Loucy (cell line): ENCODE data around the gene TICAM1.
"Not testable (repeated sequence)": the region's sequence is repeated elsewhere in the genome, so short reads cannot be mapped to it uniquely, and the experiment has no call there.

Experiments
- H2AFZ ChIP-seq: fragments of 200-600 bp; sonication (generic); 2 replicates; pipeline ENCODE4 v1.6.0; 2016; ENCODE audit warnings: antibody characterized with exemption, mild to moderate bottlenecking, low read length, moderate library complexity
- H3F3A ChIP-seq: fragments of 200-600 bp; 2 replicates; pipeline ENCODE4 v1.6.0; 2016; ENCODE audit warnings: antibody characterized with exemption, low read depth, mild to moderate bottlenecking
- H3K27me3 ChIP-seq: fragments of 200-600 bp; sonication (generic); 2 replicates; pipeline ENCODE4 v1.6.1; 2014; ENCODE audit warnings: low read length, mild to moderate bottlenecking; ENCODE audit not compliant: insufficient read depth, poor library complexity, severe bottlenecking
- H3K36me3 ChIP-seq: fragments of 200-600 bp; sonication (generic); 2 replicates; pipeline ENCODE4 v1.6.1; 2016; ENCODE audit warnings: low read length; ENCODE audit not compliant: insufficient read depth
- H3K4me1 ChIP-seq: fragments of 200-600 bp; sonication (generic); 2 replicates; pipeline ENCODE4 v1.5.1; 2014; ENCODE audit warnings: low read length, mild to moderate bottlenecking; ENCODE audit not compliant: insufficient read depth, poor library complexity, severe bottlenecking
- H3K4me2 ChIP-seq: fragments of 200-600 bp; sonication (generic); 2 replicates; pipeline ENCODE4 v1.6.0; 2014; ENCODE audit warnings: antibody characterized with exemption, low read length, low read depth, mild to moderate bottlenecking; ENCODE audit not compliant: poor library complexity, severe bottlenecking
- H3K4me3 ChIP-seq: fragments of 200-600 bp; sonication (generic); 2 replicates; pipeline ENCODE4 v1.5.1; 2014; ENCODE audit warnings: low read length, mild to moderate bottlenecking, mixed read lengths; ENCODE audit not compliant: poor library complexity, severe bottlenecking
- H3K79me2 ChIP-seq: fragments of 200-600 bp; sonication (generic); 2 replicates; pipeline ENCODE4 v1.6.1; 2014; ENCODE audit warnings: low read length; ENCODE audit not compliant: insufficient read depth
- H3K9ac ChIP-seq: fragments of 200-600 bp; sonication (generic); 2 replicates; pipeline ENCODE4 v1.6.0; 2014; ENCODE audit warnings: mild to moderate bottlenecking, low read depth, low read length, moderate library complexity; ENCODE audit not compliant: poor library complexity, severe bottlenecking
- H3K9me2 ChIP-seq: fragments of 200-600 bp; sonication (generic); replicated peaks from 2 replicates; pipeline ENCODE4 v1.6.1; 2016; ENCODE audit warnings: low read depth, low read length, mixed read lengths
- H3K9me3 ChIP-seq: fragments of 200-600 bp; sonication (generic); 2 replicates; pipeline ENCODE4 v1.6.1; 2014; ENCODE audit warnings: mild to moderate bottlenecking, antibody characterized with exemption, low read length, low read depth; ENCODE audit not compliant: insufficient read depth
- H4K20me1 ChIP-seq: fragments of 200-600 bp; sonication (generic); 2 replicates; pipeline ENCODE4 v1.6.0; 2014; ENCODE audit warnings: antibody characterized with exemption, low read length, mild to moderate bottlenecking; ENCODE audit not compliant: insufficient read depth, poor library complexity, severe bottlenecking
- EZH2phosphoT487 ChIP-seq: fragments of 200-600 bp; IDR thresholded peaks from 2 replicates; pipeline ENCODE4 v1.6.1; 2018; ENCODE audit warnings: antibody characterized with exemption, mild to moderate bottlenecking, moderate library complexity, borderline replicate concordance
- TF ChIP-seq, protein P1 (sequence below): fragments of 200-600 bp; sonication (generic); conservative IDR thresholded peaks from 2 replicates; pipeline ENCODE4 v1.5.1; 2014; ENCODE audit warnings: mild to moderate bottlenecking, antibody characterized with exemption, low read length

Gene TICAM1

DNA sequence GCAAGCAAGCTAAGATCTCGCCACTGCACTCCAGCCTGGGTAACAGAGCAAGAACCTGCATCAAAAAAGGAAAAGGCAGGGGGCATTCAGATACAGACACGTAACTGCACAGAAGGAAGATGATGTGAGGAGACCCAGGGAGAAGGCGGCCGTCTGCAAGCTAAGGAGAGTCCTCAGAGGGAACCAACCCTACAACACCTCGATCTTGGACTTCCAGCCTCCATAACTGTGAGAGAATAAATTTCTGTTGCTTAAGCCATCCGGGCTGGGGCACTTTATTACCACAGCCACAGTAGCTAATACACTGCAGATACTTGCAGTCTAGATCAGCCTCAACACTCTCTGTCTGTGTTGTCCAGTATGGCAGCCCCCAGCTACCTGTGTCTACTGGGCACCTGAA is 7.9 kb downstream of the TICAM1 start:
- TF ChIP-seq, protein P1, sequence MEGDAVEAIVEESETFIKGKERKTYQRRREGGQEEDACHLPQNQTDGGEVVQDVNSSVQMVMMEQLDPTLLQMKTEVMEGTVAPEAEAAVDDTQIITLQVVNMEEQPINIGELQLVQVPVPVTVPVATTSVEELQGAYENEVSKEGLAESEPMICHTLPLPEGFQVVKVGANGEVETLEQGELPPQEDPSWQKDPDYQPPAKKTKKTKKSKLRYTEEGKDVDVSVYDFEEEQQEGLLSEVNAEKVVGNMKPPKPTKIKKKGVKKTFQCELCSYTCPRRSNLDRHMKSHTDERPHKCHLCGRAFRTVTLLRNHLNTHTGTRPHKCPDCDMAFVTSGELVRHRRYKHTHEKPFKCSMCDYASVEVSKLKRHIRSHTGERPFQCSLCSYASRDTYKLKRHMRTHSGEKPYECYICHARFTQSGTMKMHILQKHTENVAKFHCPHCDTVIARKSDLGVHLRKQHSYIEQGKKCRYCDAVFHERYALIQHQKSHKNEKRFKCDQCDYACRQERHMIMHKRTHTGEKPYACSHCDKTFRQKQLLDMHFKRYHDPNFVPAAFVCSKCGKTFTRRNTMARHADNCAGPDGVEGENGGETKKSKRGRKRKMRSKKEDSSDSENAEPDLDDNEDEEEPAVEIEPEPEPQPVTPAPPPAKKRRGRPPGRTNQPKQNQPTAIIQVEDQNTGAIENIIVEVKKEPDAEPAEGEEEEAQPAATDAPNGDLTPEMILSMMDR: no peak
- no peak for TF ChIP-seq EZH2phosphoT487
- Histone ChIP-seq H3K4me2 (no peak overlapping the region), H3K36me3 (no peaks in the 10 kb centered on the region), H4K20me1 (peaks cover 3% of the 10 kb centered on the region), H3K9me3 (no peaks in the 10 kb centered on the region), H3K27me3 (no peaks in the 10 kb centered on the region), H3K79me2 (no peaks in the 10 kb centered on the region), H3K9me2 (no peaks in the 10 kb centered on the region), H3K9ac (no peak overlapping the region), H3K4me3 (no peak overlapping the region), H2AFZ (no peak overlapping the region), H3F3A (no peaks in the 10 kb centered on the region), H3K4me1 (no peaks in the 10 kb centered on the region)

DNA sequence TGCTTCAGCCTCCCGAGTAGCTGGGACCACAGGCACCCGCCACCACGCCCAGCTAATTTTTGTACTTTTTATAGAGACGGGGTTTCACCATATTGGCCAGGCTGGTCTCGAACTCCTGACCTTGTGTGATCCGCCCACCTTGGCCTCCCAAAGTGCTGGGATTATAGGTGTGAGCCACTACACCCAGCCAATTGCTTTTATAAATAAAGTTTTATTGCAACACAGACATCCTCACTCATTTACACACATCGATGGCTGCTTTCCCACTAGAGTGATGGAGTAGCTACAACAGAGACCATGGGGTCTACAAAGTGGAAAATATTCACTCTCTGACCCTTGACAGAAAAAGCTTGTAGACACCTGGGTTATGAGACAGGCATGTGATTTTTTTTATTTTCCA is 9.2 kb downstream of the TICAM1 start:
- not testable (repeated sequence) for H3K9me2 ChIP-seq, H3K9ac ChIP-seq, H3F3A ChIP-seq, H2AFZ ChIP-seq, H3K9me3 ChIP-seq, H3K27me3 ChIP-seq, H3K4me3 ChIP-seq, H4K20me1 ChIP-seq, H3K79me2 ChIP-seq, H3K4me2 ChIP-seq, H3K4me1 ChIP-seq, H3K36me3 ChIP-seq

DNA sequence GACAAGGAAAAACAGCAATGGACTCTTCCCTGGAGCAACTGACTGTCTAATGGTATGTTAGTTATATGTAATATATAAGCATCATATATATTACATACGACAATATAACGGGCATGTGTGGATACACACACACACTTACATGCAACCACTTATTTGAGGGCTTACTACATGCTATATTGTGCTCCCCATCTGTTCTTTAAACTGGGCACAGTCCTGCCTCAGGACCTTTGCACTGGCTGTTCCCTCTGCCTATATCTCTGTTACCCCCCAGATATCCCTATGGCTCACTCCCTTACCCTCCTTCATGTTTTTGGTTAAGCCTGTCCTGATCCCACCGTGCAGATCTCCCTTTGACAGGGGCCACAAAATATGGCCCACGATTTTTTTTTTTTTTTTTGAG is 10.2 kb downstream of the TICAM1 start:
- H2AFZ ChIP-seq: no peak overlapping the region
- H3K9me2 ChIP-seq: no peaks in the 10 kb centered on the region
- H3K4me2 ChIP-seq: no peak overlapping the region
- TF ChIP-seq EZH2phosphoT487: no peak
- TF ChIP-seq, protein P1: no peak
- H3K27me3 ChIP-seq: no peaks in the 10 kb centered on the region
- no peaks in the 10 kb centered on the region for H3K4me1 ChIP-seq
- no peak overlapping the region for H3K4me3 ChIP-seq
- peaks cover 19% of the 10 kb centered on the region; the same call in 1 of the 2 replicates for H3K36me3 ChIP-seq
- no peak overlapping the region for H3K9ac ChIP-seq
- no peaks in the 10 kb centered on the region for H4K20me1 ChIP-seq
- H3K9me3 ChIP-seq: no peaks in the 10 kb centered on the region
- H3F3A ChIP-seq: no peaks in the 10 kb centered on the region
- H3K79me2 ChIP-seq: no peaks in the 10 kb centered on the region

DNA sequence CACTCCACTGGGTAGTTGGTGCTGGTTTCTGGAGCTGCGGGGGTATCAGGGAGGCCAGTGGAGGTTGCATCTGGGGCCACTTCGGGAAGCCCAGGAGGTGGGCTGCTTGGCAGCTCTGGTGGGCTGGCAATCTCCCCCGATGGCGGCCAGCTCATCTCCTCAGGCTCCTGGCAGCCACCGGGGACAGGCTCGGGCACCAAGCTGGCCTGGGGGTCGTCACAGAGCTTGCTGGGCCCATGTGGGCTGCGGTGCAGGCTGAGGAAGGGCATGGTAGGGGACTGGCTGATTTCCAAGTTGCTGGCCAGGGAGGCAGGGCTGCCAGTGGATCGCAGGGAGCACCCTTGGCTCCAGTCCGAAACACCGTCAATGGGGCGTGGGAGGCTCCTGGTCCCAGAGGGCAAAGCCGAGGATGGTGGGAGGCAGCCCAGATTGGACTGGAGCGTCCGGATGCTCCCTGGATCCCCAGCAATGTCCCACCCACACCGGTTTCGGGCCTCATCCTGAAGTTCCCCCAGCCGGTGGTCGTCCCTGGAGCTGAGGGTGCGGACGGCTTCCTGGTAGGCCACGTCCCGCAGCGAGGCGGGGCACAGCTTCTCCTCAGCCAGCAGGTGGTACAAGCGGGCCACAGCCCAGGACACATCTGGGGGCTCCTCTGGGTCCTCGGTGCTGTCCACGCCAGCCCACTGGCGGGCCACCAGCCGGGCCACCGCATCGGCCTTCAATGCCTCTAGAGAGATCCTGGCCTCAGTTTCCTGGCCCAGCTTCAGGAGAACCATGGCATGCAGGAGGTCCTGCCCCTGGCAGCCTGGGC is 13.8 kb downstream of the TICAM1 start:
- H3K36me3 ChIP-seq: peaks cover 21% of the 10 kb centered on the region; the same call in 1 of the 2 replicates
- no peak overlapping the region for H3K9ac ChIP-seq
- no peaks in the 10 kb centered on the region for H3K9me3 ChIP-seq
- H3K27me3 ChIP-seq: no peaks in the 10 kb centered on the region
- TF ChIP-seq, protein P1: no peak
- TF ChIP-seq EZH2phosphoT487: no peak
- no peak overlapping the region for H3K4me2 ChIP-seq
- H3K79me2 ChIP-seq: no peaks in the 10 kb centered on the region
- peaks cover 7% of the 10 kb centered on the region for H3K4me1 ChIP-seq
- no peak overlapping the region for H2AFZ ChIP-seq
- no peaks in the 10 kb centered on the region for H3K9me2 ChIP-seq
- H3F3A ChIP-seq: no peaks in the 10 kb centered on the region
- no peaks in the 10 kb centered on the region for H4K20me1 ChIP-seq
- no peak overlapping the region for H3K4me3 ChIP-seq
